ENCODE measurements around the gene WDR62.

The WDR62 gene

GRCh38 chr19:36079389-36079945 lies 24.8 kb downstream of the WDR62 start:
- no peak for DNase-seq (ENCODE audit: low read depth in 2 of 2)

- DNase-seq (ENCODE audit: low read depth in 2 of 2), result no peak
Measured at GRCh38 chr19:36081385-36081784, 26.7 kb downstream of the WDR62 start.

- DNase-seq (ENCODE audit: low read depth in 2 of 2), result no peak
Measured at GRCh38 chr19:36081894-36082293, 27.2 kb downstream of the WDR62 start.

- no peak for DNase-seq (ENCODE audit: low read depth in 2 of 2)
Measured at GRCh38 chr19:36082916-36083315, 28.2 kb downstream of the WDR62 start.

GRCh38 chr19:36084231-36085009 lies 29.7 kb downstream of the WDR62 start:
- DNase-seq (ENCODE audit: low read depth in 2 of 2), result no peak

- no peak for DNase-seq (ENCODE audit: low read depth in 2 of 2)
Measured at GRCh38 chr19:36086326-36086725, 31.6 kb downstream of the WDR62 start.

GRCh38 chr19:36089847-36090246 lies 35.1 kb downstream of the WDR62 start:
- no peak for DNase-seq (ENCODE audit: low read depth in 2 of 2)

- DNase-seq (ENCODE audit: low read depth in 2 of 2), result no peak
Measured at GRCh38 chr19:36090910-36091695, 36.4 kb downstream of the WDR62 start.

- no peak for DNase-seq (ENCODE audit: low read depth in 2 of 2)
Measured at GRCh38 chr19:36092566-36092965, 37.9 kb downstream of the WDR62 start.

- DNase-seq (ENCODE audit: low read depth in 2 of 2), result no peak
Measured at GRCh38 chr19:36093146-36093662, 38.5 kb downstream of the WDR62 start.

- no peak for DNase-seq (ENCODE audit: low read depth in 2 of 2)
Measured at GRCh38 chr19:36093687-36094086, 39.0 kb downstream of the WDR62 start.

- no peak for DNase-seq (ENCODE audit: low read depth in 2 of 2)
Measured at GRCh38 chr19:36097036-36097435, 42.3 kb downstream of the WDR62 start.

- no peak for DNase-seq (ENCODE audit: low read depth in 2 of 2)
Measured at GRCh38 chr19:36099166-36099785, 44.6 kb downstream of the WDR62 start.

- no peak for DNase-seq (ENCODE audit: low read depth in 2 of 2)
Measured at GRCh38 chr19:36100476-36100875, 45.8 kb downstream of the WDR62 start.

GRCh38 chr19:36101550-36102327 lies 47.0 kb downstream of the WDR62 start:
- DNase-seq (ENCODE audit: low read depth in 2 of 2), result no peak

- DNase-seq (ENCODE audit: low read depth in 2 of 2), result no peak
Measured at GRCh38 chr19:36103040-36103626, 48.4 kb downstream of the WDR62 start.

- no peak for DNase-seq (ENCODE audit: low read depth in 2 of 2)
Measured at GRCh38 chr19:36103842-36104552, 49.3 kb downstream of the WDR62 start.

- DNase-seq (ENCODE audit: low read depth in 2 of 2), result no peak
Measured at GRCh38 chr19:36106441-36106840, 51.7 kb downstream of the WDR62 start.

GRCh38 chr19:36106991-36107390 lies 52.3 kb downstream of the WDR62 start:
- DNase-seq (ENCODE audit: low read depth in 2 of 2), result no peak

GRCh38 chr19:36108684-36109083 lies 54.0 kb downstream of the WDR62 start:
- DNase-seq (ENCODE audit: low read depth in 2 of 2), result no peak
